GM12872 (cell line): ENCODE results near the gene NXPE4.

Source experiments
- TF ChIP-seq, protein P1 (sequence below): IDR thresholded peaks from 3 replicates; pipeline ENCODE4 v1.5.1; 2011; ENCODE audit warnings: low read depth, mild to moderate bottlenecking, low read length, moderate library complexity; ENCODE audit not compliant: insufficient read depth

Gene NXPE4

DNA sequence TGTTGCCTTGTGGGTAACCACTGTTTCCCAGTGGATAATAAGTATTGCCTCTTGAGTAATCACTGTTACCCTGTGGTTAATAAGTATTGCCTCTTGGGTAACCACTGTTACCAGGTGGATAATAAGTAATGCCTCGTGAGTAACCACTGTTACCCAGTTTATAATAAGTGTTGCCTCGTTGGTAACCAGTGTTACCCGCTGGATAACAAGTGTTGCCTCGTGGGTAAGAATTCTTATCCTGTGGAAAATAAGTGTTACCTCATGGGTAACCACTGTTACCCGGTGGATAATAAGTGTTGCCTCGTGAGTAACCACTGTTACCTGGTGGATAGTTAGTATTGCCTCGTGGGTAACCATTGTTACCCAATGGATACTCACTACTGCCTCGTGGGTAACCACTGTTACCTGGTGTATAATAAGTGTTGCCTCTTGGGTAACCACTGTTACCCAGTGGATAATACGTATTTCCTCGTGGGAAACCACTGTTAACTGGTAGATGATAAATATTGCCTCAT is 24.1 kb upstream of the NXPE4 start:
- TF ChIP-seq, protein P1, sequence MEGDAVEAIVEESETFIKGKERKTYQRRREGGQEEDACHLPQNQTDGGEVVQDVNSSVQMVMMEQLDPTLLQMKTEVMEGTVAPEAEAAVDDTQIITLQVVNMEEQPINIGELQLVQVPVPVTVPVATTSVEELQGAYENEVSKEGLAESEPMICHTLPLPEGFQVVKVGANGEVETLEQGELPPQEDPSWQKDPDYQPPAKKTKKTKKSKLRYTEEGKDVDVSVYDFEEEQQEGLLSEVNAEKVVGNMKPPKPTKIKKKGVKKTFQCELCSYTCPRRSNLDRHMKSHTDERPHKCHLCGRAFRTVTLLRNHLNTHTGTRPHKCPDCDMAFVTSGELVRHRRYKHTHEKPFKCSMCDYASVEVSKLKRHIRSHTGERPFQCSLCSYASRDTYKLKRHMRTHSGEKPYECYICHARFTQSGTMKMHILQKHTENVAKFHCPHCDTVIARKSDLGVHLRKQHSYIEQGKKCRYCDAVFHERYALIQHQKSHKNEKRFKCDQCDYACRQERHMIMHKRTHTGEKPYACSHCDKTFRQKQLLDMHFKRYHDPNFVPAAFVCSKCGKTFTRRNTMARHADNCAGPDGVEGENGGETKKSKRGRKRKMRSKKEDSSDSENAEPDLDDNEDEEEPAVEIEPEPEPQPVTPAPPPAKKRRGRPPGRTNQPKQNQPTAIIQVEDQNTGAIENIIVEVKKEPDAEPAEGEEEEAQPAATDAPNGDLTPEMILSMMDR, result no peak

DNA sequence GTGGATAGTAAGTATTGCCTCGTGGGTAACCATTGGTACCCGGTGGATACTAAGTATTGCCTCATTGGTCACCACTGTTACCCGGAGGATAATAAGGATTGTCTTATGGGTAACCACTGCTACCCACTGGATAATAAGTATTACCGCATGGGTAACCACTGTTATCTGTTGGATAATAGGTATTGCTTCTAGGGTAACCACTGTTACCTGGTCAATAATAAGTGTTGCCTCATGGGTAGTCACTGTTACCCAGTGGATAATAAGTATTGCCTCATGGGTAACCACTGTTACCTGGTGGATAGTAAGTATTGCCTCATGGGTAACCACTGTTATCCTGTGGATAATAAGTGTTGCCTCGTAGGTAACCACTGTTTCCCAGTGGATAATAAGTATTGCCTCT is 22.6 kb upstream of the NXPE4 start:
- TF ChIP-seq, protein P1, result no peak

DNA sequence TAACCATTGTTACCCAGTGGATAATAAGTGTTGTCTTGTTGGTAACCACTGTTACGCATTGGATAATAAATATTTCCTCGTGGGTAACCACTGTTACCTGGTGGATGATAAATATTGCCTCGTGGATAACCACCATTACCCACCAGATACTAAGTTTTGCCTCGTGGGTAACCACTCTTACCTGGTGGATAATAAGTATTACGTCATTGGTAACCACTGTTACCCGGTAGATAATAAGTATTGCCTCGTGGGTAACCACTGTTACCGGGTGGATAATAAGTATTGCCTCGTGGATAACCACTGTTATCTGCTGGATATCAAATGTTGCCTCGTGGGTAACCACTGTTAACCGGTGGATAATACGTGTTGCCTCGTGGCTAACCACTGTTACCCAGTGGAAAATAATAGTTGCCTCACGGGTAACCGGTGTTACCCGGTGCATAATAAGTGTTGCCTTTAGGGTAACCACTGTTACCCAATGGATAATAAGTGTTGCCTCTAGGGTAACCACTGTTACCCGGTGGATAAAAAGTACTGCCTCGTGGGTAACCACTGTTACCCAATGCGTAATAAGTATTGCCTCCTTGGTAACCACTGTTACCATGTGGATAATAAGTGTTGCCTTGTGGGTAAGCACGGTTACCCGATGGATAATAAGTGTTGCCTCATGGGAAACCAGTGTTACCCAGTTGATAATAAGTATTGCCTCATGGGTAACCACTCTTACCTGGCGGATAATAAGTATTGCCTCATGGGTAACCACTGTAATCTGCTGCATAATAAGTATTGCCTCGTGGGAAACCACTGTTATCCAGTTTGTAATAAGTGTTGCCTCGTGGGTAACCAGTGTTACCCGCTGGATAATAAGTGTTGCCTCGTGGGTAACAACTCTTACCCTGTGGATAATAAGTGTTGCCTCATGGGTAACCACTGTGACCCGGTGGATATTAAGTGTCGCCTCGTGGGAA is 21.9 kb upstream of the NXPE4 start:
- TF ChIP-seq, protein P1, result no peak

- TF ChIP-seq, protein P1, result no peak
These were observed 20.9 kb upstream of the NXPE4 start for GRCh38 chr11:114616516-114616915.

GRCh38 chr11:114615448-114616361 is 20.1 kb upstream of the NXPE4 start:
- TF ChIP-seq, protein P1, result no peak

DNA sequence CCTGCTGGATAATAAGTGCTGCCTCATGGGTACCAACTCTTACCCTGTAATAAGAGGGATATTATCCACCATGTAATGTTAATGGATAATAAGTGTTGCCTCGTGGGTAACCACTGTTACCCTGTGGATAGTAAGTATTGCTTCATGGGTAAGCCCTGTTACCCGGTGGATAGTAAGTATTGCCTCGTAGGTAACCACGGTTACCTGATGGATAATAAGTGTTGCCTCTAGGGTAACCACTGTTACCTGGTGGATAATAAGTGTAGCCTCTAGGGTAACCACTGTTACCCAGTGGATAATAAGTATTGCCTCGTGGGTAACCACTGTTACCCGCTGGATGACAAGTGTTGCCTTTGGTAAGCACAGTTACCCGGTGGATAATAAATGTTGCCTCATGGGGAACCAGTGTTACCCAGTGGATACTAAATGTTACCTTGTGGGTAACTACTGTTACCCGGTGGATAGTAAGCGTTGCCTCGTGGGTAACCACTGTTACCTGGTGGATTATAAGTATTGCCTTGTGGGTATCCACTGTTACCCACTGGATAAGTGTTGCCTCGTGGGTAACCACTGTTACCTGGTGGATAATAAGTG is 18.6 kb upstream of the NXPE4 start:
- TF ChIP-seq, protein P1, result no peak
